ENCODE measurements around the gene NF1. TPM values are rescaled to one million over a fixed set of nuclear protein-coding genes. Genes with fewer than 3 reads are reported as not detected.

The NF1 gene
- polyA plus RNA-seq, 3 donors = 1.2 to 7.4 (median 2.1) TPM

- H3K36me3 ChIP-seq (replicated peaks in 1 of 2; ENCODE audit: control insufficient read depth in 1 of 2, insufficient read depth in 2 of 2, low read length in 2 of 2) = no peaks in the 10 kb centered on the region
- DNase-seq = peak; percentile 67 to 82 (median 67)
- peak overlapping the region; percentile 92 to 98 (median 96) for H3K27ac Mint-ChIP-seq
- intact Hi-C loops (cut with micrococcal nuclease) = loop anchor here (2.0 to 5.0 kb wide), 4 partner anchors 14 to 100 kb away; partner anchors contain the start of gene NF1 (in 1 of the 2)
- H3K9me3 ChIP-seq (replicated peaks in 1 of 2; ENCODE audit: control insufficient read depth in 1 of 2, insufficient read depth in 1 of 2, low read length in 2 of 2) = no peaks in the 10 kb centered on the region
- H3K4me2 ChIP-seq (replicated peaks; ENCODE audit: extremely low read depth, low read length, poor library complexity, severe bottlenecking) = peak overlapping the region; percentile 32
- H3K27me3 ChIP-seq (ENCODE audit: control insufficient read depth in 2 of 2, insufficient read depth in 2 of 2, low read length in 2 of 2) = no peaks in the 10 kb centered on the region
- no CpG with 5 or more reads among the region's 9 CpGs for WGBS (ENCODE audit: insufficient coverage)
- peak overlapping the region; percentile 28 to 76 for H3K4me3 Mint-ChIP-seq
- H4K20me1 ChIP-seq (ENCODE audit: insufficient read depth, low read length) = no peaks in the 10 kb centered on the region
- peaks cover 31% of the 10 kb centered on the region for H3K4me1 Mint-ChIP-seq
- peak overlapping the region; percentile 73 to 92 for H3K27ac ChIP-seq (ENCODE audit: low read depth in 1 of 2, low read length in 2 of 2)
- peak overlapping the region in 1 of 3 experiments; percentile 29 for H3K4me3 ChIP-seq (replicated peaks in 1 of 3; ENCODE audit: low read depth in 2 of 3, low read length in 3 of 3)
- no peak for TF ChIP-seq CTCF (IDR thresholded peaks at IDR 0.05)
- no peak overlapping the region for H3K9ac ChIP-seq (ENCODE audit: insufficient read depth, low read length, poor library complexity, severe bottlenecking)
- H3K4me1 ChIP-seq (ENCODE audit: control insufficient read depth in 1 of 2, insufficient read depth in 2 of 2, low read length in 2 of 2) = peaks cover 32 to 33% of the 10 kb centered on the region in 2 donors
- peaks cover 0 to 9% of the 10 kb centered on the region in 2 donors for H3K36me3 Mint-ChIP-seq
- H3K9me3 Mint-ChIP-seq = peaks cover 0 to 5% (median 0%) of the 10 kb centered on the region in 7 donors
- peak overlapping the region; percentile 15 for H2AFZ ChIP-seq (ENCODE audit: insufficient read depth, low read depth, low read length, poor library complexity, severe bottlenecking)
- H3K27me3 Mint-ChIP-seq (ENCODE audit: low read depth in 3 of 3) = no peaks in the 10 kb centered on the region
- H3K79me2 ChIP-seq (ENCODE audit: insufficient read depth, low read length) = no peaks in the 10 kb centered on the region
These were observed 42.4 kb upstream of the NF1 start for GRCh38 chr17:31052187-31052889.

GRCh38 chr17:31053071-31053470 lies 41.7 kb upstream of the NF1 start:
- no peak overlapping the region for H3K9ac ChIP-seq (ENCODE audit: insufficient read depth, low read length, poor library complexity, severe bottlenecking)
- TF ChIP-seq CTCF (IDR thresholded peaks at IDR 0.05) = no peak
- H3K36me3 Mint-ChIP-seq = peaks cover 0 to 9% of the 10 kb centered on the region in 2 donors
- H3K27ac Mint-ChIP-seq = peak overlapping the region in 6 of 7 donors; percentile 93 to 98 (median 96)
- H3K27ac ChIP-seq (ENCODE audit: low read depth in 1 of 2, low read length in 2 of 2) = peak overlapping the region in 1 of 2 donors; percentile 92
- H3K9me3 ChIP-seq (replicated peaks in 1 of 2; ENCODE audit: control insufficient read depth in 1 of 2, insufficient read depth in 1 of 2, low read length in 2 of 2) = no peaks in the 10 kb centered on the region
- H3K27me3 ChIP-seq (ENCODE audit: control insufficient read depth in 2 of 2, insufficient read depth in 2 of 2, low read length in 2 of 2) = no peaks in the 10 kb centered on the region
- no peaks in the 10 kb centered on the region for H3K36me3 ChIP-seq (replicated peaks in 1 of 2; ENCODE audit: control insufficient read depth in 1 of 2, insufficient read depth in 2 of 2, low read length in 2 of 2)
- peak overlapping the region in 1 of 2 donors; percentile 7 for H3K4me3 Mint-ChIP-seq
- peaks cover 0 to 5% (median 0%) of the 10 kb centered on the region in 7 donors for H3K9me3 Mint-ChIP-seq
- no CpG with 5 or more reads among the region's 4 CpGs for WGBS (ENCODE audit: insufficient coverage)
- peaks cover 38% of the 10 kb centered on the region for H3K4me1 Mint-ChIP-seq
- no peak overlapping the region for H2AFZ ChIP-seq (ENCODE audit: insufficient read depth, low read depth, low read length, poor library complexity, severe bottlenecking)
- peaks cover 37 to 39% of the 10 kb centered on the region in 2 donors for H3K4me1 ChIP-seq (ENCODE audit: control insufficient read depth in 1 of 2, insufficient read depth in 2 of 2, low read length in 2 of 2)
- peak overlapping the region in 1 of 3 experiments; percentile 29 for H3K4me3 ChIP-seq (replicated peaks in 1 of 3; ENCODE audit: low read depth in 2 of 3, low read length in 3 of 3)
- H4K20me1 ChIP-seq (ENCODE audit: insufficient read depth, low read length) = no peaks in the 10 kb centered on the region
- H3K4me2 ChIP-seq (replicated peaks; ENCODE audit: extremely low read depth, low read length, poor library complexity, severe bottlenecking) = peak overlapping the region; percentile 32
- DNase-seq = no peak
- intact Hi-C loops (cut with micrococcal nuclease) = loop anchor here (2.0 to 5.0 kb wide), 4 partner anchors 14 to 101 kb away; partner anchors contain the start of gene NF1 (in 1 of the 2)
- H3K27me3 Mint-ChIP-seq (ENCODE audit: low read depth in 3 of 3) = no peaks in the 10 kb centered on the region
- H3K79me2 ChIP-seq (ENCODE audit: insufficient read depth, low read length) = no peaks in the 10 kb centered on the region
